Activated B cell treated with CpG ODN at 0.5 μM for 24 hours (primary cell): Measurements from ENCODE around the gene PFKM. TPM values are rescaled to one million over a fixed set of nuclear protein-coding genes. Genes with fewer than 3 reads are reported as not detected.

Experiments
- ATAC-seq: fragments of 200-7000 bp; cut with Tn5 transposase; one replicate; pipeline ENCODE4 v1.10.0; 2021; ENCODE audit warnings: low read depth, mild to moderate bottlenecking, moderate library complexity
- CTCF ChIA-PET: fragments of 350-600 bp; sonication (Branson Sonifier 250); formaldehyde crosslinking; loops from one replicate; lab custom pipeline; 2021; ENCODE audit warnings: antibody characterized with exemption; lab: Charles Lee
- POLR2A ChIA-PET: fragments of 350-600 bp; sonication (Branson Sonifier 250); formaldehyde crosslinking; loops from one replicate; lab custom pipeline; 2021; ENCODE audit warnings: antibody characterized with exemption; lab: Charles Lee
- DNase-seq: peaks from one replicate; pipeline ENCODE4 v3.0.0; 2022
- H3K27ac Mint-ChIP-seq: one replicate; pipeline ENCODE4 v1.8.0; 2020; ENCODE audit warnings: mixed read lengths
- H3K27me3 Mint-ChIP-seq: one replicate; pipeline ENCODE4 v1.8.0; 2021; ENCODE audit warnings: mixed read lengths
- H3K36me3 Mint-ChIP-seq: one replicate; pipeline ENCODE4 v1.8.0; 2021; ENCODE audit warnings: low read depth, mixed read lengths
- H3K4me1 Mint-ChIP-seq: one replicate; pipeline ENCODE4 v1.8.0; 2021; ENCODE audit warnings: mixed read lengths
- H3K4me3 Mint-ChIP-seq: one replicate; pipeline ENCODE4 v1.8.0; 2020; ENCODE audit warnings: mild to moderate bottlenecking, mixed read lengths
- H3K9me3 Mint-ChIP-seq: one replicate; pipeline ENCODE4 v1.8.0; 2020; ENCODE audit warnings: mixed read lengths
- CTCF ChIP-seq: fragments of 200-600 bp; IDR thresholded peaks from one replicate; pipeline ENCODE4 v1.8.0; 2022; ENCODE audit warnings: antibody characterized with exemption, mild to moderate bottlenecking
- intact Hi-C: fragments of 100-400 bp; cut with micrococcal nuclease; formaldehyde crosslinking; loops from one replicate; pipeline ENCODE4 v1.15.1; 2024
- total RNA-seq: library from RNA; stranded (reverse); gene quantifications from 2 replicates; pipeline ENCODE4 v1.2.3, GENCODE V29; 2022

The PFKM gene
- total RNA-seq, 1 donor from 2014 or later = 49.2 TPM

GRCh38 chr12:48072266-48072665 lies 46.9 kb upstream of the PFKM start:
- H3K27me3 Mint-ChIP-seq = no peaks in the 10 kb centered on the region
- no peak for TF ChIP-seq CTCF
- H3K4me3 Mint-ChIP-seq = no peak overlapping the region
- H3K36me3 Mint-ChIP-seq = peaks cover 63% of the 10 kb centered on the region
- no peaks in the 10 kb centered on the region for H3K4me1 Mint-ChIP-seq
- H3K9me3 Mint-ChIP-seq = no peaks in the 10 kb centered on the region
- CTCF ChIA-PET = no interaction called here
- POLR2A ChIA-PET = no interaction called here
- no peak for ATAC-seq
- DNase-seq = no peak
- intact Hi-C loops = no loop called here
- no peak overlapping the region for H3K27ac Mint-ChIP-seq

GRCh38 chr12:48074266-48074665 lies 44.9 kb upstream of the PFKM start:
- no peak for DNase-seq
- no peak for TF ChIP-seq CTCF
- H3K36me3 Mint-ChIP-seq = peaks cover 68% of the 10 kb centered on the region
- H3K4me3 Mint-ChIP-seq = no peak overlapping the region
- CTCF ChIA-PET = interaction anchor here (1.1 kb wide), 1 partner anchor 115 kb away, joined by 3 read pairs; no protein-coding TSS in a partner anchor
- H3K27ac Mint-ChIP-seq = no peak overlapping the region
- POLR2A ChIA-PET = no interaction called here
- no peaks in the 10 kb centered on the region for H3K9me3 Mint-ChIP-seq
- no peaks in the 10 kb centered on the region for H3K4me1 Mint-ChIP-seq
- no peaks in the 10 kb centered on the region for H3K27me3 Mint-ChIP-seq
- intact Hi-C loops = no loop called here
- ATAC-seq = no peak

GRCh38 chr12:48075832-48076231 lies 43.3 kb upstream of the PFKM start:
- Mint-ChIP-seq H3K9me3 (no peaks in the 10 kb centered on the region), H3K4me1 (no peaks in the 10 kb centered on the region), H3K4me3 (no peak overlapping the region), H3K27ac (no peak overlapping the region), H3K27me3 (no peaks in the 10 kb centered on the region), H3K36me3 (peaks cover 66% of the 10 kb centered on the region)
- no peak for TF ChIP-seq CTCF
- ChIA-PET POLR2A (no interaction called here), CTCF (no interaction called here)
- DNase-seq (no peak), ATAC-seq (no peak)
- intact Hi-C loops = no loop called here

GRCh38 chr12:48077111-48077510 lies 42.1 kb upstream of the PFKM start:
- intact Hi-C loops = no loop called here
- ATAC-seq = no peak
- Mint-ChIP-seq H3K4me3 (no peak overlapping the region), H3K36me3 (peaks cover 68% of the 10 kb centered on the region), H3K9me3 (no peaks in the 10 kb centered on the region), H3K27ac (no peak overlapping the region), H3K4me1 (no peaks in the 10 kb centered on the region), H3K27me3 (no peaks in the 10 kb centered on the region)
- ChIA-PET POLR2A (no interaction called here), CTCF (no interaction called here)
- no peak for DNase-seq
- no peak for TF ChIP-seq CTCF

GRCh38 chr12:48078901-48079300 lies 40.3 kb upstream of the PFKM start:
- Mint-ChIP-seq H3K27ac (no peak overlapping the region), H3K27me3 (no peaks in the 10 kb centered on the region), H3K36me3 (peaks cover 74% of the 10 kb centered on the region), H3K4me1 (no peaks in the 10 kb centered on the region), H3K4me3 (no peak overlapping the region), H3K9me3 (no peaks in the 10 kb centered on the region)
- DNase-seq (no peak), ATAC-seq (no peak)
- ChIA-PET POLR2A (no interaction called here), CTCF (no interaction called here)
- intact Hi-C loops = no loop called here
- no peak for TF ChIP-seq CTCF
